ENCODE results near the gene RAB24.

The RAB24 gene

GRCh38 chr5:177296581-177296980, 6.9 kb downstream of the RAB24 start:
- no peaks in the 10 kb centered on the region for H3K9me3 Mint-ChIP-seq
- peaks cover 24% of the 10 kb centered on the region for H3K4me1 Mint-ChIP-seq
- H3K4me3 Mint-ChIP-seq = no peak overlapping the region
- H3K27me3 Mint-ChIP-seq (ENCODE audit: low read depth) = no peaks in the 10 kb centered on the region
- peak overlapping the region in 2 of 3 experiments; percentile 8 to 29 for H3K27ac Mint-ChIP-seq
- TF ChIP-seq CTCF (IDR thresholded peaks at IDR 0.05; ENCODE audit: unreplicated experiment in 3 of 3) = no peak
- peaks cover 58% of the 10 kb centered on the region for H3K36me3 Mint-ChIP-seq (ENCODE audit: low read depth)

GRCh38 chr5:177295924-177296323, 7.6 kb downstream of the RAB24 start:
- H3K4me3 Mint-ChIP-seq = no peak overlapping the region
- H3K9me3 Mint-ChIP-seq = no peaks in the 10 kb centered on the region
- peaks cover 58% of the 10 kb centered on the region for H3K36me3 Mint-ChIP-seq (ENCODE audit: low read depth)
- H3K27me3 Mint-ChIP-seq (ENCODE audit: low read depth) = no peaks in the 10 kb centered on the region
- peaks cover 22% of the 10 kb centered on the region for H3K4me1 Mint-ChIP-seq
- no peak overlapping the region for H3K27ac Mint-ChIP-seq
- TF ChIP-seq CTCF (IDR thresholded peaks at IDR 0.05; ENCODE audit: unreplicated experiment in 3 of 3) = no peak

- Mint-ChIP-seq H3K27me3 (ENCODE audit: low read depth) (no peaks in the 10 kb centered on the region), H3K4me1 (peaks cover 9% of the 10 kb centered on the region), H3K4me3 (no peak overlapping the region), H3K36me3 (ENCODE audit: low read depth) (peaks cover 62% of the 10 kb centered on the region), H3K9me3 (no peaks in the 10 kb centered on the region), H3K27ac (no peak overlapping the region)
- TF ChIP-seq CTCF (IDR thresholded peaks at IDR 0.05; ENCODE audit: unreplicated experiment in 3 of 3) = no peak
Observed at GRCh38 chr5:177294632-177295031, 8.9 kb downstream of the RAB24 start.

GRCh38 chr5:177293819-177294581, 9.5 kb downstream of the RAB24 start:
- peaks cover 66% of the 10 kb centered on the region for H3K36me3 Mint-ChIP-seq (ENCODE audit: low read depth)
- TF ChIP-seq CTCF (IDR thresholded peaks at IDR 0.05; ENCODE audit: unreplicated experiment in 3 of 3) = no peak
- peaks cover 2% of the 10 kb centered on the region for H3K4me1 Mint-ChIP-seq
- H3K27me3 Mint-ChIP-seq (ENCODE audit: low read depth) = no peaks in the 10 kb centered on the region
- H3K9me3 Mint-ChIP-seq = no peaks in the 10 kb centered on the region
- H3K27ac Mint-ChIP-seq = no peak overlapping the region
- no peak overlapping the region for H3K4me3 Mint-ChIP-seq

GRCh38 chr5:177291735-177292134, 11.8 kb downstream of the RAB24 start:
- H3K9me3 Mint-ChIP-seq = no peaks in the 10 kb centered on the region
- no peak for TF ChIP-seq CTCF (IDR thresholded peaks at IDR 0.05; ENCODE audit: unreplicated experiment in 3 of 3)

More at GRCh38 chr5:177291735-177292134, 11.8 kb downstream of the RAB24 start:
- H3K27me3 Mint-ChIP-seq (ENCODE audit: low read depth) = no peaks in the 10 kb centered on the region
- no peak overlapping the region for H3K4me3 Mint-ChIP-seq
- H3K4me1 Mint-ChIP-seq = no peaks in the 10 kb centered on the region
- no peak overlapping the region for H3K27ac Mint-ChIP-seq
- peaks cover 63% of the 10 kb centered on the region for H3K36me3 Mint-ChIP-seq (ENCODE audit: low read depth)

Measured in nephron (organoid).